Activated CD8-positive, alpha-beta memory T cell treated with anti-CD3 and anti-CD28 coated beads, Interleukin-2, amount 50 U/mL, for 48 hours (primary cell): ENCODE measurements around the gene CERS6.
"Not testable (repeated sequence)": the region's sequence is repeated elsewhere in the genome, so short reads cannot be mapped to it uniquely, and the experiment has no call there.

Experiments used
- DNase-seq: peaks from one replicate; pipeline ENCODE4 v3.0.0-alpha.2; 2020

CERS6 gene

GRCh38 chr2:168455645-168456520, at the start of gene CERS6:
CERS6 (plus strand) TSS chr2:168456272; CDS start chr2:168456449, 177 bp downstream.
- peak; percentile 92 for DNase-seq

- not testable (repeated sequence) for DNase-seq
These were observed 43.8 kb upstream of the CERS6 start for GRCh38 chr2:168412301-168412700.

GRCh38 chr2:168413101-168413500, 43.0 kb upstream of the CERS6 start:
- DNase-seq, result not testable (repeated sequence)

- DNase-seq, result no peak
These were observed 39.5 kb upstream of the CERS6 start for GRCh38 chr2:168416555-168416954.

GRCh38 chr2:168422584-168422983, 33.5 kb upstream of the CERS6 start:
- no peak for DNase-seq

DNA sequence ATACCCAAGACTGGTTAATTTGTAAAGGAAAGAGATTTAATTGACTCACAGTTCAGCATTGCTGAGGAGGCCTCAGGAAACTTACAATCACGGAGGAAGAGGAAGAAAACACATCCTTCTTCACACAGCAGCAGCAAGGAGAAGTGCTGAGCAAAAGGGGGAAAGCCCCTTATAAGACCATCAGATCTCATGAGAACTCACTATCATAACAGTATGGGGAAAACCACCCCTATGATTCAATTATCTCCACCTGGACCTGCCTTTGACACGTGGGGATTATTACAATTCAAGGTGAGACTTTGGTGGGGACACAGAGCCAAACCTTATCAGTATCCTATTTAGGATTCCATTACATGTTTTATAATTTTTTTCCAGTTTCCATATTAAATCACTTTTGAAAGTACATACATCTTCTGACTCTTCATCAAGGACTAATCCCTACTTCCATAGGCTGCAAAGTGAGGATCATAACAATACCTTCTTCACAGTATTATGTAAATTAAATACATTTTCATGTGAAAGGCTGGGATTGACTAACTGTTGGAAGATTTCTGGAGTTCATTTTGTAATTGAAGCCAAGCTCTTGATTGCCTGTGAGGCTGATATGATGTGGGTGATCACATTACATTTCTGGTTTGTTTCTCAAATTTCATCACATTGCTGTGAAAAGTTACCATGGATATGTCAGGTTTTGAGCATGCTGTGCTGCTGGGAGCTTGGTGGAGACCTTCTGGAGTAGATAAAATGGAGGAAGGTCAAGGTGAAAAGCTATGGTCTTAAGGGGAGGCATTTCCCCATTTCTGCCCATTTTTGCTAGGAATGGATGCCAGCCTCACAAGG, 31.7 kb upstream of the CERS6 start:
- no peak for DNase-seq

DNA sequence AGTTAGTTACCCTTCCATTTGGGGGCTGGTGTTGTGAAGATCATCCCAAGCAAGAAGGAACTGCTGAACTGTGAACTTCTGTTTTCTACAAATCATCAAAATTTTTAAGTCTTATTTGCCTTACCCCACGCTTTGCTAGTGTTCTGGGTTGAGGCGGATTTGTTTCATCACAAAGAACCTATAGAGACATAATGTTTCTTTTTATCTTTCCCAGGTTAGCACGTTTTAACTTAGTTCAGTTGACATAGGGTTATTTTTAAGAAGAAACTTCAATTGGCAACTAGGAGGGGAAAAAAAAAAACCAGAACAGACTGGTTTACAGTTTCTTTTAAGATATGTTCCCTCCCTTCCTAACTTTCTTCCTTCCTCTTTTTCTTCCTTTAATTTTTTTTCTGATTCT, 31.1 kb upstream of the CERS6 start:
- no peak for DNase-seq

DNA sequence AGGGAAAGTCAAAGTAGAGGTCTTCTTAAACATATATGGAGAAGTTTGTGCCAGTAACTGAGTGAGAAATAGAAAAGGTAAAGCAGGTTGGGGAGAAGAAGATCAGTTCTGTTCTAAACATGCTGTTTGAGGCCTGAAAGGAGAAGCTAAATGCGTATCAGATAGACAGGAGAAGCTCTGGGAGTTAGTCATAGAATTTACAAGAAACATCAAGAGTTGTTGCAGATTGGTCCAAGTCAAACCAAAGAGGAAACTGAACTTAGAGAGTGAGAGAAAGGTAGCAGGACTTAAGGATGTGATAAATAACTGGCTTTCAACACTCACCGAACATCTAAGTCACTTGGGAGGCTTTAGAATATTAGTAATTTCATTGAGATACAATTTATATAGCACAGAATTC, 29.2 kb upstream of the CERS6 start:
- DNase-seq, result no peak

GRCh38 chr2:168427451-168427850, 28.6 kb upstream of the CERS6 start:
- DNase-seq, result no peak

- DNase-seq, result no peak
These were observed 27.6 kb upstream of the CERS6 start for GRCh38 chr2:168428431-168428830.

DNA sequence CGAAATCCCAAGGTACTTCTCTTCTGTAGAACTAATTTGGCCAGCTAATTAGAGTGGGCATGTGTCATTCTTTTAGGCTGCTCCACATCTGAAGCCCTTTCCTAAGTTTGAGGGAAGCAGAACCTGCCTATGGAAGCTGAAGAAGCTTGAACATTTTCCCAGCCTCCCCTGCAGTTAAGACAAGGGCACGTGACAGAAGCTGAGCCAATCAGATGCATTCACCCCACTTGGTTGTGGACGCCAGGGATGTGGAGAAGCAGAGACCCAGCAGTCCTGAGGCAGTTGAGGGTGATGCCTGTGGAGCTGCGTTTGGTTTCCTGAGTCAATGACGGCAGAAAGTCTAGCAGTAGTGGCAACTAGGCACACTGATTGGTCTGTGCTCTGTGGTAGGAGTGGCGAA, 26.1 kb upstream of the CERS6 start:
- DNase-seq, result no peak

- no peak for DNase-seq
These were observed 25.6 kb upstream of the CERS6 start for GRCh38 chr2:168430431-168430830.

DNA sequence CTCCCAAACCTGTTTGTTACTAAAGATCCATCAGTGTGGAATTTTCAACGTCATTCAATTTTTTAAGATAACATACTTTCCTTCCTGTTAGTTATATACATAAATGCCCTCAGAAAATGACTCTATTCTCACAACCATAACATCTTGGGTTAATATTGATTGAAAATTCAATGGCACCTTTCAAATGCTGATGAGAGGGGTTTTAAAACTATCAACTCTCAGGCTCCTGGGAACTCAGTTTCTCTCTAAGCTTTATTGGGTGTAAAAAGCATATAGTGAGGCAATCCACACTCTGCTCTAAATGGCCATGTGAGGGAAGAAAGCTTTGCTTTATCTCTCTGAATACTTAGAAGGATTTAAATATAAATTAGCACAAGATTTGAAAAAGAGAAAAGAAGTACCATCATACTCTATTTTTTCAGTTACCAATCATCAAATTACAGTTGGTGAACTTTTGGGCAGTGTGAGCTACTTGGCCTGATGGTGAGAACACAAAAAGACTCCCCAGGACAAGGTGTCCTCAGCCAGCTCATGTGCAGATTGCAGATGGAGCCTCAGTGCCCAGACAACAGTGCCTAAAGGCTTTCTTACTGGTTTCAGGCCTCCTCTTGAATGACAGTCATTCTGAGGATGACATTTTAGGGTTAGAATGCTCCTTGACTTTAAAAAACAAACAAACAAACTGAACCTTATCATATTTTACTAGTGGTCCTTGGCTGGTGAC, 24.6 kb upstream of the CERS6 start:
- DNase-seq, result no peak

DNA sequence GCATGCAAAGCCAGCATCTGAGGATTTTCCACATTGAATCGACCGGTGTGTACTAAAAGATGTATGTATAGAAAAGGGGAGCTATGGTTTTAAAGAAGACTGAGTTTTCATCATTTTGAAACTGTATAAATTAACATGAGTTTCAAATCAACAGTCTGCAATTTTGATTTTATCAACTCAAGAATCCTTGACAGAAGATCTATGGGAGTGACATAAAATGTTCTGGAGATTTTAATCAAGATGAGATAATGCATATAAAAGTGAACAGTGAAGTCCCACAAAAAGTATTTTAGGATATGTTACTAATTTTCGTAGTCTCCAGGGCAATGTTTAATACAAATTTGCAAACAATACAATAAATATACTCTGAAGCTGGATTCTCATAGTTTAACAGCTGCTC, 24.0 kb upstream of the CERS6 start:
- no peak for DNase-seq

DNA sequence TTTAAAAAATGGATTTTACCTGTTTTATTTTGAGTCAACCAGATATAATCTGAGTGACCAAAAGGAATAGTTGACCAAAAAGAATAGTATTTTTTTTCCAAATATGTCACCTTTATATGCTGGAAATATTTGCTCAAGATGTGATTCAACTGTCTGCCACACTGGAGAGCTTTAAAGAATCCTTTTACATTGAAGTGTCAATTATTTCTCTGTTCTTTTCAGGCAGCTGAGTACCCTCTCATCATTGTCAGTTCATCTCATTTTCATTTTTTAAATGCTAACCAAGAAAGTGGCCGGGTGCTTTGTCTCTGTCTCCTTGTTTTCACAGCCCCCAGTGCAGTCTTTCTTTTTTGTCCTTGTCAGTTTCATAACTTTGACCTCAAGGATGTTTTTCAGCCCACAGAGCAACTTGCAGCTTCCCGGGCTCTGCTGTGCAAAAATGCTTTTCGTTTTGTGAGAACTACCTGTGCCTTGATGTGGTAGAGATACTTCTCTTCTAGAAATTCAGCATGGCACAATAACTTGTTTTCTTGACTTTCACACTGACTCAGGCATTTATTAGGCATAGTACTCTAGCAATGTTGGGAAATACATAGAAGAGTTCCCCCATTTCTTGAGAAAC, 23.4 kb upstream of the CERS6 start:
- no peak for DNase-seq

GRCh38 chr2:168433527-168433926, 22.5 kb upstream of the CERS6 start:
- DNase-seq, result no peak

- DNase-seq, result no peak
These were observed 21.9 kb upstream of the CERS6 start for GRCh38 chr2:168434146-168434545.

DNA sequence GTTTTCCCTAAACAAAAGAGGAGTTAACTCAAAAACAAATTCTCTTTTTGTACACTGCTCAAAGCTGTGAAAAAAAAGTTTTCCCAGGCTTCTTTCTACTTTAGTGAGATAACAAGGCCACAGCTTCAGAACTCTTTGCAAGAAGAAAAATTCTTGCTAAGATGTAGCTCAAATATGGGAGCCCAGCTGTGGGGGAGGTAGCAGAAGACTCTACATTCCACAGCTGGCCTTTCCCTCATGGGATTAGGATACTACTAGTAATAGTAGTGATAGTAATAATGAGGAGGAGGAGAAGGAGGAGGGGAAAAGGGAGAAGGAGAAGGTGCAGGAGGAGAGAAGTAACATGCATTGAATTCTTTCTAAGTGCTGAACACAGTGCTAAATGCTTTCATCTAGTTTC, 19.2 kb upstream of the CERS6 start:
- no peak for DNase-seq

DNA sequence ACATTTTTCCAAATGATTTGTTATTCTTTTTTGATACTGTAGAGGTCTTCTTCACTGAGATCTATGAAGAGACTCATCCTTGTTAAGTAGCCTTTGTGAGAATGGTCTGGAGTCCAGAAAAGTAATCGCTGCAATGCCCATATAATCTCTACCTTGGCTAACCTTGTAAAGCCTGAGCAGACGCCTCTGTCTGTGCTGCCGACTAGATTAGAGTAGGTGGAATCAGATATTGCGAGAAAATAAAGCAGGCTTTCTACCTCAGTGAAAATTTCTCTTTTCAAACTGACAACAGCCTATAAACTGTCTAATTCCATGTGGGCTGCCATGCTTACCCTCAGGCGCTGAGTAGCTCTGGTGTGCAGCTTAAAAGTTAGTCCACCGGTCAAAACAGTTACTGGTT, 17.5 kb upstream of the CERS6 start:
- DNase-seq, result no peak

DNA sequence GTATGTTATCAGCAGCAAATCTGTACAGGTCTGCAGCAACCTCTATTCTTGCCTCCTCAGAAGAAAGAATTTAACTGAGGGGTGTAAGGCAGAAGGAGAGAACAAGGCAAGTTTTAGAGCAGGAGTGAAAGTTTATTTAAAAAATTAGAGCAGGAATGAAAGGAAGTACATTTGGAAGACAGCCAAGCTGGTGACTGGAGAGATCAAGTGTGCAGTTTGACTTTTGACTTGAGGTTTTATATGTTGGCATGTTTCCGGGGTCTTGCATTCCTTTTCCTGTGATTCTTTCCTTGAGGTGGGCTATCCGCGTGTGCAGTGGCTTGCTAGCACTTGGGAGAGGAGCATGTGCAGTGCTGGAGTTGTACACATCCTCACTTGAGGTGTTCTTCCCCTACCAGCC, 16.5 kb upstream of the CERS6 start:
- no peak for DNase-seq

GRCh38 chr2:168441214-168441872, 14.7 kb upstream of the CERS6 start:
- no peak for DNase-seq

DNA sequence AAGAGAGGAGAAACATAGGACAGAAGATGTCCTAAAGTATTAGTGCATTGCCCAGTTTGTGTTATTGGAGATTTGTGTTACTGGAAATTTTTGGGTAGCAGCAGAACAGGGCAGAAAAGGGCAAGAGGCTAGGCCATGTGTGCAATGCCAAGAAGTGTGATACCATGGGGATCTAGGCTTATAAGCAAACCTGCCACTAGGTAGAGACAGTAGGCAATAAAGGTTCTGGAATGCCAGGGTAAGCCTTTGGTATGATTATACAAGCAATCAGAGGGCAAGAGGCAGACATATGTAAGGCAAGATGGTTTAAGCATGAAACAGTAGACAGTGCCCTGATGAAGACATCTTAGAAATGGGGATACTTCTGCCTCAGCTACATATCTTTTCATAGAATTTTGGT, 12.3 kb upstream of the CERS6 start:
- no peak for DNase-seq
